Pancreas (tissue), 8 donors: ENCODE data around the gene HDAC11. TPM values are rescaled to one million over a fixed set of nuclear protein-coding genes. Genes with fewer than 3 reads are reported as not detected.

Experiments
- polyA plus RNA-seq, 2 donors: library from polyadenylated mRNA; stranded (reverse); fragments of 200-250 nt; gene quantifications; one replicate each; pipeline ENCODE4 v1.2.3, GENCODE V29; 2013
- total RNA-seq, 6 donors: library from RNA; stranded (reverse); fragmentation: NEBNext Ultra II Directional in 4 of 6; extraction: Animal tissue kit (Norgen Biotek cat#: 25700) in 4 of 6; gene quantifications; one replicate each; pipeline versions ENCODE4 v1.2.1 to v1.2.4, GENCODE V29; 2021 to 2023
- donor health status: healthy with polysubstance abuse.
- donor health status: DM: no; HTN: no; CAD: no; lungs with moderate emphysema.
- donor health status: DM: no; HTN: no; CAD: no.
- donor health status: Bipolar disorder and iron deficiency.
- donor health status: DM: yes; HTN: yes; CAD: no.
- donor health status: DM: no; HTN: no; CAD: no.
- donor health status: DM: no; HTN: no; CAD: no.
- donor health status: DM: yes; HTN: yes; CAD: no.

The HDAC11 gene
- total and polyA plus RNA-seq, 8 donors = 20.4 to 40.3 (median 26.8) TPM

Other genes starting within 250 kb of the HDAC11 start
- gene NUP210, start 60.0 kb upstream of the HDAC11 start, total RNA-seq = 10 to 100 TPM in 2 of 6 donors, 1 to 10 TPM in 4; 7.6 to 12.5 (median 8.9) TPM
- 10 to 100 TPM; 10.9 to 12.4 TPM for gene NUP210, start 60.0 kb upstream of the HDAC11 start, polyA plus RNA-seq
- gene FBLN2, start 68.8 kb downstream of the HDAC11 start, total RNA-seq = 10 to 100 TPM in 3 of 6 donors, 1 to 10 TPM in 3; 3.1 to 21.8 (median 10.3) TPM
- 1 to 10 TPM; 2.4 to 4.4 TPM for gene FBLN2, start 68.8 kb downstream of the HDAC11 start, polyA plus RNA-seq